Renal pelvis (tissue), 4 donors: ENCODE data around the gene ATP11A. TPM values are rescaled to one million over a fixed set of nuclear protein-coding genes. Genes with fewer than 3 reads are reported as not detected.

Source experiments
- DNase-seq: peaks from one replicate; pipeline ENCODE4 v3.0.0-alpha.2; 2013
- polyA plus RNA-seq, 3 donors: library from polyadenylated mRNA; unstranded; fragments of 120-200 nt; gene quantifications; one replicate each; pipeline ENCODE4 v1.2.1, GENCODE V29; 2013; ENCODE audit not compliant: insufficient read length in 3 of 3

ATP11A gene
- polyA plus RNA-seq, 3 donors = 39.0 to 68.3 (median 60.9) TPM

GRCh38 chr13:112756967-112757758, 67.3 kb downstream of the ATP11A start:
- DNase-seq = no peak

- no peak for DNase-seq
These were observed 67.9 kb downstream of the ATP11A start for GRCh38 chr13:112757759-112758086.

- no peak for DNase-seq
These were observed 69.2 kb downstream of the ATP11A start for GRCh38 chr13:112759053-112759452.

- DNase-seq = no peak
These were observed 70.0 kb downstream of the ATP11A start for GRCh38 chr13:112759827-112760226.

- no peak for DNase-seq
These were observed 70.6 kb downstream of the ATP11A start for GRCh38 chr13:112760435-112760834.

GRCh38 chr13:112760931-112761330, 71.1 kb downstream of the ATP11A start:
- no peak for DNase-seq

GRCh38 chr13:112761701-112762689, 72.2 kb downstream of the ATP11A start:
- no peak for DNase-seq

- DNase-seq = no peak
These were observed 72.8 kb downstream of the ATP11A start for GRCh38 chr13:112762690-112763080.

GRCh38 chr13:112764028-112764427, 74.2 kb downstream of the ATP11A start:
- no peak for DNase-seq

GRCh38 chr13:112764864-112765561, 75.2 kb downstream of the ATP11A start:
- DNase-seq = no peak

GRCh38 chr13:112765731-112766130, 75.9 kb downstream of the ATP11A start:
- DNase-seq = no peak

GRCh38 chr13:112766336-112766735, 76.5 kb downstream of the ATP11A start:
- no peak for DNase-seq

- no peak for DNase-seq
These were observed 78.0 kb downstream of the ATP11A start for GRCh38 chr13:112767506-112768471.

- no peak for DNase-seq
These were observed 79.1 kb downstream of the ATP11A start for GRCh38 chr13:112768795-112769481.

GRCh38 chr13:112769615-112770014, 79.8 kb downstream of the ATP11A start:
- DNase-seq = no peak

GRCh38 chr13:112770504-112770903, 80.7 kb downstream of the ATP11A start:
- DNase-seq = no peak

GRCh38 chr13:112771139-112771876, 81.5 kb downstream of the ATP11A start:
- no peak for DNase-seq

GRCh38 chr13:112771877-112772538, 82.2 kb downstream of the ATP11A start:
- DNase-seq = no peak

- DNase-seq = no peak
These were observed 82.7 kb downstream of the ATP11A start for GRCh38 chr13:112772539-112772909.
